ENCODE data around the gene RNPEPL1.
A peak's percentile ranks its signal among the peaks of the same experiment; 100 is the strongest.

The RNPEPL1 gene

DNA sequence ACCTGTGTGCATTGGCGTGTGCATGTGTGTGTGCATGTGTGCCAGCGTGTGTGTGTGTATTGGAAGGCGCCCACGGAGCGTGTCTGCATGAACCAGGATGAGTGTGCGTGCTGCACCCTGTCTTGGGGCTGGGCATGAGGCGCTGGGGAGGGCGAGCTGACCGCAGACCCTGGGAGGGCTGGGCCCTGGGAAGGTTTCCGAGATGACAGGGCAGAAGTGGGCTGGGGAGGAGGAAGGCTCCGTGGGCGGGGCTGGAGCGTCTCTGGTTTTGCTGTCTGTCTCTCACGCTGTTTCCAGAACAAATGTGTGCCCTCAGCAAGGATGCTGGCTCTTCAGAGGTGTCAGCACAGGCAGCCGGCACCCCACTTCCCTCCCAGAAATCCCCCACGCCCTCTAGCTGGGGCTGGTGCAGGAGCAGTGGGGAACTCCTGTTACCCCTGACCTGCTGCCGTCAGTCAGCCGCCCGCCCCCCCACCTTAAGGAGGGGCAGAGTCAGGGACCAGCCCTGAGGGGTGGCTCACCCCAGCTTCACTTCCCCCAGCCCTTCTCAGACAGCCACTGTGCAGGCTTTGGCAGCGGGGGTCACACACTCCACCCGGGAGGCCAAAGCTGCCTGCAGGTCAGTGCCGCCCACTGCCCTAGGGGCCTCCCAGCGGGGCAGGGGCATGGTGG lies 56.8 kb downstream of the RNPEPL1 start, which contains the start of gene GPR35:
GPR35 (plus strand) TSS at position 531 of the 672 bp plus-strand sequence. CDS start 4,473 bp downstream, outside the sequence.
- DNase-seq (ENCODE audit: low read depth in 1 of 2, low spot score in 1 of 2) = peak; percentile 97 to 98
- peak within 1 kb of the TSS; percentile 91 for H3K27ac ChIP-seq (replicated peaks)
- peak within 1 kb of the TSS; percentile 52 for H3K4me3 ChIP-seq (replicated peaks; ENCODE audit: insufficient read depth, low read length)
- TF ChIP-seq POLR2AphosphoS5 (IDR thresholded peaks at IDR 0.05; ENCODE audit: low read depth) = peak; percentile 77
- TF ChIP-seq, protein P1, sequence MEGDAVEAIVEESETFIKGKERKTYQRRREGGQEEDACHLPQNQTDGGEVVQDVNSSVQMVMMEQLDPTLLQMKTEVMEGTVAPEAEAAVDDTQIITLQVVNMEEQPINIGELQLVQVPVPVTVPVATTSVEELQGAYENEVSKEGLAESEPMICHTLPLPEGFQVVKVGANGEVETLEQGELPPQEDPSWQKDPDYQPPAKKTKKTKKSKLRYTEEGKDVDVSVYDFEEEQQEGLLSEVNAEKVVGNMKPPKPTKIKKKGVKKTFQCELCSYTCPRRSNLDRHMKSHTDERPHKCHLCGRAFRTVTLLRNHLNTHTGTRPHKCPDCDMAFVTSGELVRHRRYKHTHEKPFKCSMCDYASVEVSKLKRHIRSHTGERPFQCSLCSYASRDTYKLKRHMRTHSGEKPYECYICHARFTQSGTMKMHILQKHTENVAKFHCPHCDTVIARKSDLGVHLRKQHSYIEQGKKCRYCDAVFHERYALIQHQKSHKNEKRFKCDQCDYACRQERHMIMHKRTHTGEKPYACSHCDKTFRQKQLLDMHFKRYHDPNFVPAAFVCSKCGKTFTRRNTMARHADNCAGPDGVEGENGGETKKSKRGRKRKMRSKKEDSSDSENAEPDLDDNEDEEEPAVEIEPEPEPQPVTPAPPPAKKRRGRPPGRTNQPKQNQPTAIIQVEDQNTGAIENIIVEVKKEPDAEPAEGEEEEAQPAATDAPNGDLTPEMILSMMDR (IDR thresholded peaks at IDR 0.05; ENCODE audit: insufficient read depth, low read length) = no peak
- TF ChIP-seq SPI1 (IDR thresholded peaks at IDR 0.05; ENCODE audit: borderline replicate concordance, low read depth) = peak; percentile 72; the same call in 1 of the 2 replicates
- no peaks in the 10 kb centered on the region for H3K27me3 ChIP-seq (ENCODE audit: insufficient read depth, poor library complexity, severe bottlenecking)

DNA sequence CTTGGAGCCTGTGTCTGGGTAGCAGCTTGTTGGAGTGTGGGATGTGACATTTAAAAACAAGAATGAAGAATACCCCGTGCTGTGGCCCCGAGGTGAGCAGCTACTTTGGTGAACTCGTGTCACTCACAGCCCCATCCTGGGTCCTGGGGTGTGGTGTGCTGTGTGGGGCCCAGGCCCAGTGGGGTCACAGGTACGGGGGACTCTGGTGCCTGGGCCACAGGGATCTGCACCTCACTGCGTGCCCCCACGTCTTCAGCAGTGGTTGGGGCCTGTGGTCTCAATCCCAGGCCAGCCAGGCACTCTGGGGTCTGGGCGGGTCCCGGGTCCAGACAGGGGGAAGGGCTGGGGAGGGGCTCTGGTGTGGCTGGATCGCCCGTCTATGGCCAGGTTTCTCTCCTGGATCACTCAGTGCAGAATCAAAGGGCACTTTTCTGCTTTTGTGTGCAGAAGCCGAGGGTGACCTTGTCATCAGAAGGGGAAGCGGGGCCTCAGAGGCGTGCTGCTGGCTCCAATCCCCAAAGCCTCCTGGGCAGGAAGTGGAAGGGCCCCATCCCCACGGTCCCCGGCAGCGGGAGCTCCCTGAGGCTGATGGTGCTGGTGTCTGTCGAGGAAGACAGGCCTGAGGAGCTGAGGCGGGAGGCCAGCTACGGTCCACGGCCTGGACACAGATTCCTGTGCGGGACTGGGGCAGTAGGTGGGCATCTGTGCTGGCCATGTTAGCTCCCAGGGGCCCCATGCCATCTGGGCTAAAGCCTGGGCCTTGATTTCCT lies 58.4 kb downstream of the RNPEPL1 start:
- Histone ChIP-seq H3K4me3 (replicated peaks; ENCODE audit: insufficient read depth, low read length) (peak overlapping the region; percentile 5), H3K27ac (replicated peaks) (peak overlapping the region; percentile 91), H3K27me3 (ENCODE audit: insufficient read depth, poor library complexity, severe bottlenecking) (no peaks in the 10 kb centered on the region)
- TF ChIP-seq POLR2AphosphoS5 (IDR thresholded peaks at IDR 0.05; ENCODE audit: low read depth) (peak; percentile 69; the same call in 1 of the 2 replicates), GABPA (IDR thresholded peaks at IDR 0.05; ENCODE audit: low read depth) (peak; percentile 69), SPI1 (IDR thresholded peaks at IDR 0.05; ENCODE audit: borderline replicate concordance, low read depth) (peak; percentile 97)
- TF ChIP-seq, protein P1 (IDR thresholded peaks at IDR 0.05; ENCODE audit: insufficient read depth, low read length) = no peak
- TF ChIP-seq, protein P2, sequence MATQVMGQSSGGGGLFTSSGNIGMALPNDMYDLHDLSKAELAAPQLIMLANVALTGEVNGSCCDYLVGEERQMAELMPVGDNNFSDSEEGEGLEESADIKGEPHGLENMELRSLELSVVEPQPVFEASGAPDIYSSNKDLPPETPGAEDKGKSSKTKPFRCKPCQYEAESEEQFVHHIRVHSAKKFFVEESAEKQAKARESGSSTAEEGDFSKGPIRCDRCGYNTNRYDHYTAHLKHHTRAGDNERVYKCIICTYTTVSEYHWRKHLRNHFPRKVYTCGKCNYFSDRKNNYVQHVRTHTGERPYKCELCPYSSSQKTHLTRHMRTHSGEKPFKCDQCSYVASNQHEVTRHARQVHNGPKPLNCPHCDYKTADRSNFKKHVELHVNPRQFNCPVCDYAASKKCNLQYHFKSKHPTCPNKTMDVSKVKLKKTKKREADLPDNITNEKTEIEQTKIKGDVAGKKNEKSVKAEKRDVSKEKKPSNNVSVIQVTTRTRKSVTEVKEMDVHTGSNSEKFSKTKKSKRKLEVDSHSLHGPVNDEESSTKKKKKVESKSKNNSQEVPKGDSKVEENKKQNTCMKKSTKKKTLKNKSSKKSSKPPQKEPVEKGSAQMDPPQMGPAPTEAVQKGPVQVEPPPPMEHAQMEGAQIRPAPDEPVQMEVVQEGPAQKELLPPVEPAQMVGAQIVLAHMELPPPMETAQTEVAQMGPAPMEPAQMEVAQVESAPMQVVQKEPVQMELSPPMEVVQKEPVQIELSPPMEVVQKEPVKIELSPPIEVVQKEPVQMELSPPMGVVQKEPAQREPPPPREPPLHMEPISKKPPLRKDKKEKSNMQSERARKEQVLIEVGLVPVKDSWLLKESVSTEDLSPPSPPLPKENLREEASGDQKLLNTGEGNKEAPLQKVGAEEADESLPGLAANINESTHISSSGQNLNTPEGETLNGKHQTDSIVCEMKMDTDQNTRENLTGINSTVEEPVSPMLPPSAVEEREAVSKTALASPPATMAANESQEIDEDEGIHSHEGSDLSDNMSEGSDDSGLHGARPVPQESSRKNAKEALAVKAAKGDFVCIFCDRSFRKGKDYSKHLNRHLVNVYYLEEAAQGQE (IDR thresholded peaks at IDR 0.05; ENCODE audit: insufficient replicate concordance, low read depth) = no peak
- peak; percentile 61 to 93 for DNase-seq (ENCODE audit: low read depth in 1 of 2, low spot score in 1 of 2)

DNA sequence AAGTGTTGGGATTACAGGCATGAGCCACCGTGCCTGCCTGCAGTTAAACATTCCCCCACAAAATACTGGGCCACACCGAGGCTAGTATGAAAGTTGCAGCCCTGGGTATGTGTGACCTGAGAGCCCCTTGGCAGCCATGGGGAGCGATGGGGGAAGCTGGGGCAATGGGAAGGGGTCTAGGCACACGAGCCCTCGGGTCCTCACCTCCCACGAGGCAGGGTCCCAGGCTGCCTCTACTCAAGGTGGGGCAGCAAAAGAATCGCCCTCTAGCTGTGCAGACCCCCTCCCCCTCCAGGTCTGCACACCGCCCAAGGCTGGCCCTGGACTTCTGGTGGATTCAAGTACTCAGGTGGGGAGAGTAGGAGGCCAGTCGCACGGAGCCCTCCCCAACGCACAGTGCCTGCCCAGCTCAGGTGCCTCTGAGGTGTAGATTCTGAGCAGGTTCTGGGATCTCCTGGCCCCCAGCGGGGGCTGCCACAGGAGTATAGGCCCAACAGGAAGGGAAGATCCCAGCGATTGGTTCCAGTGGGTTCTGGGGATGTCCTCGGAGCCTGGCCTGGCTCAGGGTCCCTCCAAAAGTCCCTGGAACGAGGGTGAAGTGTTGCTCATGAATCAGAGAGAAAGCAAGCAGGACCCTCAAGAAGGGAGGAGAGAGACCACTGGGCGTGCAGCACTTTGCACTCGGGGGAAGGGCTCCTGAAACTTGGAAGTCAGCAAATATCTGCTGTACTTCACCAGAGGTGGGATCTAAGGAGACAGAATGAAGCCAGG lies 59.6 kb downstream of the RNPEPL1 start:
- no peak for DNase-seq (ENCODE audit: low read depth in 1 of 2, low spot score in 1 of 2)
- H3K27ac ChIP-seq (replicated peaks) = 0 out of 2 replicates have a peak overlapping the region, but pooled peaks have one; percentile 11
- H3K27me3 ChIP-seq (ENCODE audit: insufficient read depth, poor library complexity, severe bottlenecking) = no peaks in the 10 kb centered on the region
- H3K4me3 ChIP-seq (replicated peaks; ENCODE audit: insufficient read depth, low read length) = no peak overlapping the region
- TF ChIP-seq, protein P2 (IDR thresholded peaks at IDR 0.05; ENCODE audit: insufficient replicate concordance, low read depth) = no peak
- no peak for TF ChIP-seq POLR2AphosphoS5 (IDR thresholded peaks at IDR 0.05; ENCODE audit: low read depth)
- no peak for TF ChIP-seq GABPA (IDR thresholded peaks at IDR 0.05; ENCODE audit: low read depth)
- TF ChIP-seq SPI1 (IDR thresholded peaks at IDR 0.05; ENCODE audit: borderline replicate concordance, low read depth) = no peak
- TF ChIP-seq, protein P1 (IDR thresholded peaks at IDR 0.05; ENCODE audit: insufficient read depth, low read length) = no peak

All from HL-60 (cell line).